ES-I3 (cell line): ENCODE data around the gene SYCP2.

Source experiments
- H3K36me3 ChIP-seq: 2 replicates; pipeline ENCODE4 v1.6.1; 2013; ENCODE audit warnings: mild to moderate bottlenecking, low read length, control low read depth, moderate library complexity; ENCODE audit not compliant: insufficient read depth
- H3K4me1 ChIP-seq: 2 replicates; pipeline ENCODE4 v1.6.1; 2013; ENCODE audit warnings: mild to moderate bottlenecking, control low read depth, low read length; ENCODE audit not compliant: insufficient read depth
- H3K9ac ChIP-seq: 2 replicates; pipeline ENCODE4 v1.6.1; 2013; ENCODE audit warnings: low read depth, mild to moderate bottlenecking, low read length, moderate library complexity
- H3K9me3 ChIP-seq: 2 replicates; pipeline ENCODE4 v1.6.1; 2013; ENCODE audit warnings: mild to moderate bottlenecking, low read length, moderate library complexity; ENCODE audit not compliant: control insufficient read depth, insufficient read depth

The SYCP2 gene

GRCh38 chr20:59954718-59955117 is 21.3 kb upstream of the SYCP2 start:
- H3K9ac ChIP-seq = no peak overlapping the region
- H3K4me1 ChIP-seq = no peaks in the 10 kb centered on the region
- no peaks in the 10 kb centered on the region for H3K9me3 ChIP-seq
- no peaks in the 10 kb centered on the region for H3K36me3 ChIP-seq

- H3K36me3 ChIP-seq = no peaks in the 10 kb centered on the region
- peaks cover 12% of the 10 kb centered on the region for H3K4me1 ChIP-seq
- H3K9me3 ChIP-seq = no peaks in the 10 kb centered on the region
- no peak overlapping the region for H3K9ac ChIP-seq
Observed at GRCh38 chr20:59949911-59950310, 16.5 kb upstream of the SYCP2 start.

GRCh38 chr20:59948828-59949720 is 15.6 kb upstream of the SYCP2 start:
- H3K36me3 ChIP-seq = no peaks in the 10 kb centered on the region
- peaks cover 12% of the 10 kb centered on the region for H3K4me1 ChIP-seq
- no peaks in the 10 kb centered on the region for H3K9me3 ChIP-seq
- H3K9ac ChIP-seq = no peak overlapping the region

GRCh38 chr20:59948212-59948611 is 14.8 kb upstream of the SYCP2 start:
- Histone ChIP-seq H3K9ac (no peak overlapping the region), H3K36me3 (no peaks in the 10 kb centered on the region)

GRCh38 chr20:59947376-59947775 is 13.9 kb upstream of the SYCP2 start:
- Histone ChIP-seq H3K9me3 (no peaks in the 10 kb centered on the region), H3K36me3 (no peaks in the 10 kb centered on the region), H3K4me1 (peaks cover 12% of the 10 kb centered on the region), H3K9ac (no peak overlapping the region)

More at GRCh38 chr20:59948212-59948611, 14.8 kb upstream of the SYCP2 start:
- Histone ChIP-seq H3K9me3 (no peaks in the 10 kb centered on the region), H3K4me1 (peaks cover 12% of the 10 kb centered on the region)

DNA sequence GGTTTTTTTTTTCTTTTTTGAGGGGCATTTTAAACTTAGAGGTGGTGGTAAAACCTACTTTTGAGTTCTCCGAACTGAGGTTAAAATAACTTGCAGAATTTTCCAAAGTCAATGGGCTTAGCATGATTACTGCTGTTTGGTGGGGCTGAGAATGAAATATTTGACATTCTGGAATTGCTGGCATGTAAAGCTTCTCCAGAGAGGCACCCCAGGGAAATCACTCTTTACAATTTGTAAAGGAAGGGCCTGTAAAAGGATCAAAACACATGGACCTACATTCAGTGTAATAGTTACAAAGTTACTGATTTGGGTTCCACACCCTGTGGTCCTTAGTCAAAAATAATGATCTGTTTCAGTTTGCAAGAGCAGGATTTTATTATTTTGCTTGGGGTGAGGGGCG is 12.3 kb upstream of the SYCP2 start:
- peaks cover 12% of the 10 kb centered on the region for H3K4me1 ChIP-seq
- H3K9me3 ChIP-seq = no peaks in the 10 kb centered on the region
- H3K36me3 ChIP-seq = no peaks in the 10 kb centered on the region
- H3K9ac ChIP-seq = no peak overlapping the region

DNA sequence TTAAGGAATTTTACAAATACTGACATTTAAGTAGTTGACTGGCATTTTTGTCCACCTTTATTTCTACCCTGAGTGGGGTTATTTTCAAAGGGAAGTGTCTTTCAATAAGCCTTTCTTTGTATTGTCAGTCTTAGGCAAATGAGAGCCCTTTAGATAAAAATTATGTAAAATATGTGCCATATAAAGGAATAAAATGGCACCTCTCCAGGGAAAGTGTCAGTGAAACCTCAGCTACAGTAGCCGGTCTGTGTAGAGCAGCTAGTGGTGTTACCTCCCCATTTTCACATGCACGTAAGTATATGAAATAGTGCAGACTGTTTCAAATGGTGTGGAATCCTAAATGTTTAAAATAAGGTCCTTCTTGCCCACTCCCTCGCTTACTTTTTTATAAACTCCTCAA is 11.7 kb upstream of the SYCP2 start:
- no peak overlapping the region for H3K9ac ChIP-seq
- no peaks in the 10 kb centered on the region for H3K36me3 ChIP-seq
- peaks cover 12% of the 10 kb centered on the region for H3K4me1 ChIP-seq
- H3K9me3 ChIP-seq = no peaks in the 10 kb centered on the region

GRCh38 chr20:59944726-59945125 is 11.3 kb upstream of the SYCP2 start:
- Histone ChIP-seq H3K9ac (no peak overlapping the region), H3K9me3 (no peaks in the 10 kb centered on the region), H3K36me3 (no peaks in the 10 kb centered on the region), H3K4me1 (peaks cover 12% of the 10 kb centered on the region)

- Histone ChIP-seq H3K36me3 (no peaks in the 10 kb centered on the region), H3K9me3 (no peaks in the 10 kb centered on the region; the same call in 1 of the 2 replicates), H3K9ac (no peak overlapping the region), H3K4me1 (peaks cover 12% of the 10 kb centered on the region; the same call in 1 of the 2 replicates)
Observed at GRCh38 chr20:59942245-59942644, 8.8 kb upstream of the SYCP2 start.

DNA sequence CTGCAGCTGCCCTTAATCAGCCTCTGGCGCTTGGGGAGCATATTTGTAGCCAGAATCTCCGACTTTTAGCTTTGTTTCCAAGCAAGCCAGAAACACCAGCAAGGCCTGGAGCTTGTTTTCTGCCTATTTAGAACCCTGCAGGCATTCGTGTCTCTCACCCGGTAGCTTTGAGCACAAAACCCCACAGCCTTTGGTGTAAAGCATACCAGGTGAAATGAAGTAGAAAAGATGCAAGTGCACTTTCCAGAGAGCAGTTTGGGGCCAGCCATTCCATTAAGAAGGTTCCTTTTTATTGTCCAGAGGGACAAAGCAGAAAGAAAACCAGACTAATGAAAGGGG is 7.5 kb upstream of the SYCP2 start:
- no peaks in the 10 kb centered on the region; the same call in 1 of the 2 replicates for H3K9me3 ChIP-seq
- H3K4me1 ChIP-seq = peaks cover 10% of the 10 kb centered on the region; the same call in 1 of the 2 replicates

GRCh38 chr20:59940129-59940955 is 6.9 kb upstream of the SYCP2 start, which contains the start of the genes FAM217B and PPP1R3D:
FAM217B (plus strand) TSS chr20:59940389; CDS start chr20:59943944, 3,555 bp downstream.
PPP1R3D (minus strand) TSS chr20:59940305; CDS start chr20:59939931, 374 bp downstream.
- H3K9ac ChIP-seq = peak within 1 kb of the TSS; percentile 79
- H3K9me3 ChIP-seq = no peaks in the 10 kb centered on the region; the same call in 1 of the 2 replicates
- peaks cover 4% of the 10 kb centered on the region; the same call in 1 of the 2 replicates for H3K4me1 ChIP-seq
- H3K36me3 ChIP-seq = no peaks in the 10 kb centered on the region

More for the DNA sequence above, 7.5 kb upstream of the SYCP2 start:
- Histone ChIP-seq H3K36me3 (no peaks in the 10 kb centered on the region), H3K9ac (peak overlapping the region; percentile 79)

- H3K36me3 ChIP-seq = no peaks in the 10 kb centered on the region
- H3K9ac ChIP-seq = peak overlapping the region; percentile 79
- no peaks in the 10 kb centered on the region for H3K4me1 ChIP-seq
Observed at GRCh38 chr20:59939879-59940128, 6.4 kb upstream of the SYCP2 start.

GRCh38 chr20:59939052-59939878 is 5.8 kb upstream of the SYCP2 start:
- Histone ChIP-seq H3K9me3 (no peaks in the 10 kb centered on the region; the same call in 1 of the 2 replicates), H3K4me1 (no peaks in the 10 kb centered on the region), H3K36me3 (no peaks in the 10 kb centered on the region), H3K9ac (peak overlapping the region; percentile 79; the same call in 1 of the 2 replicates)

More at GRCh38 chr20:59939879-59940128, 6.4 kb upstream of the SYCP2 start:
- no peaks in the 10 kb centered on the region; the same call in 1 of the 2 replicates for H3K9me3 ChIP-seq

DNA sequence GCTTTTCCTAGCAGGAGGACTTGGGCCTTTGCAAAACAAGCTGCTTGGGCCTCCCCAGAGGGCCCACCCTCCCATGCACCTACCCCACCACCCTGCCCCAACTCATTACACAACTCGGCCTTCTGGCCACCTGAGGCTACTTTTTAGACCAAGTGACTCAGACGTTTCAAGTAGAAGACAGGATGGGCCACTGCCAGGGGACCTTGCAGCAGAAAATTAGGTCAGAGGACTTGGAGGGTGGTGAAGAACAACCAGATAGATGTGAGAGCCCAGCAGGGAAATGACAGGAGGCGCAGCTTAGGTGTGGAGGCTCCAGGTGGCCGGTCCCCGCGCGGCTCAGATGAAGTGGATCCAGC is 5.2 kb upstream of the SYCP2 start:
- Histone ChIP-seq H3K9ac (no peak overlapping the region), H3K4me1 (no peaks in the 10 kb centered on the region), H3K36me3 (no peaks in the 10 kb centered on the region), H3K9me3 (no peaks in the 10 kb centered on the region; the same call in 1 of the 2 replicates)
